Osteocyte (in vitro differentiated cells): ENCODE measurements around the gene GALC. TPM values are rescaled to one million over a fixed set of nuclear protein-coding genes. Genes with fewer than 3 reads are reported as not detected.
"Not testable (repeated sequence)": the region's sequence is repeated elsewhere in the genome, so short reads cannot be mapped to it uniquely, and the experiment has no call there.

ENCODE experiments used
- DNase-seq: peaks from one replicate; pipeline ENCODE4 v3.0.0; 2021; ENCODE audit warnings: mixed read lengths; ENCODE audit not compliant: unreplicated experiment; ENCODE audit errors: extremely low spot score
- H3K27ac Mint-ChIP-seq: one replicate; pipeline ENCODE4 v1.8.0; 2021; ENCODE audit warnings: mild to moderate bottlenecking, mixed read lengths; ENCODE audit not compliant: unreplicated experiment
- H3K27me3 Mint-ChIP-seq: one replicate; pipeline ENCODE4 v1.8.0; 2021; ENCODE audit warnings: mixed read lengths; ENCODE audit not compliant: unreplicated experiment
- H3K36me3 Mint-ChIP-seq: one replicate; pipeline ENCODE4 v1.8.0; 2021; ENCODE audit warnings: mixed read lengths; ENCODE audit not compliant: unreplicated experiment
- H3K4me1 Mint-ChIP-seq: one replicate; pipeline ENCODE4 v1.8.0; 2021; ENCODE audit warnings: mixed read lengths; ENCODE audit not compliant: unreplicated experiment
- H3K4me3 Mint-ChIP-seq: one replicate; pipeline ENCODE4 v1.8.0; 2021; ENCODE audit warnings: mild to moderate bottlenecking, moderate library complexity, mixed read lengths; ENCODE audit not compliant: unreplicated experiment
- H3K9me3 Mint-ChIP-seq: one replicate; pipeline ENCODE4 v1.8.0; 2021; ENCODE audit warnings: mixed read lengths; ENCODE audit not compliant: unreplicated experiment
- total RNA-seq: library from RNA; stranded (reverse); gene quantifications from 2 replicates; pipeline ENCODE4 v1.2.1, GENCODE V29; 2021
- TF ChIP-seq, protein P1 (sequence below): fragments of 200-600 bp; sonication (generic); IDR thresholded peaks from 2 replicates; pipeline ENCODE4 v1.5.0; 2021; ENCODE audit warnings: antibody characterized with exemption, mild to moderate bottlenecking, moderate library complexity

Gene GALC
- total RNA-seq, 1 donor from 2014 or later: 15.8 TPM

DNA sequence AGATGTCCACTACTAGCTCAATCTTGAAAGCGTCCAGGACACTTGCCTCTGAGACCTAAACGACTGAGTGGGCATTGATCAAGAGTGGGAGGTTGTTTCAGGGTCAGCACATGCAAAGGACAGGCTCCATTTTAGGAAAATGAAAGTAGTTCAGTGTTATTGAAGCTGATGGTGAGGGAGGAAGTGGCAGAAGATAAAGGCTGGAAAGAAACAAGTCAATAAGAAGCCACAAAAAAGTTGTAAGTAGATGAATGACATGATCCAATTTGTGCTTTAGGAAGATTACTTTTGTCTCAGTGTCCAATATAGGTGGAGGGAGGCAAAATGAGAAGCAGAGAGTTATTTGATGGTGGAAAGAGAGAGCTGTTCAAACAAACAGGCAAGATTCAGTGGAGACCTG is 33.9 kb upstream of the GALC start:
- Mint-ChIP-seq H3K4me1 (no peaks in the 10 kb centered on the region), H3K9me3 (no peaks in the 10 kb centered on the region), H3K4me3 (no peak overlapping the region), H3K27ac (no peak overlapping the region), H3K27me3 (peaks cover 9% of the 10 kb centered on the region), H3K36me3 (no peaks in the 10 kb centered on the region)
- TF ChIP-seq, protein P1, sequence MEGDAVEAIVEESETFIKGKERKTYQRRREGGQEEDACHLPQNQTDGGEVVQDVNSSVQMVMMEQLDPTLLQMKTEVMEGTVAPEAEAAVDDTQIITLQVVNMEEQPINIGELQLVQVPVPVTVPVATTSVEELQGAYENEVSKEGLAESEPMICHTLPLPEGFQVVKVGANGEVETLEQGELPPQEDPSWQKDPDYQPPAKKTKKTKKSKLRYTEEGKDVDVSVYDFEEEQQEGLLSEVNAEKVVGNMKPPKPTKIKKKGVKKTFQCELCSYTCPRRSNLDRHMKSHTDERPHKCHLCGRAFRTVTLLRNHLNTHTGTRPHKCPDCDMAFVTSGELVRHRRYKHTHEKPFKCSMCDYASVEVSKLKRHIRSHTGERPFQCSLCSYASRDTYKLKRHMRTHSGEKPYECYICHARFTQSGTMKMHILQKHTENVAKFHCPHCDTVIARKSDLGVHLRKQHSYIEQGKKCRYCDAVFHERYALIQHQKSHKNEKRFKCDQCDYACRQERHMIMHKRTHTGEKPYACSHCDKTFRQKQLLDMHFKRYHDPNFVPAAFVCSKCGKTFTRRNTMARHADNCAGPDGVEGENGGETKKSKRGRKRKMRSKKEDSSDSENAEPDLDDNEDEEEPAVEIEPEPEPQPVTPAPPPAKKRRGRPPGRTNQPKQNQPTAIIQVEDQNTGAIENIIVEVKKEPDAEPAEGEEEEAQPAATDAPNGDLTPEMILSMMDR: no peak
- no peak for DNase-seq

DNA sequence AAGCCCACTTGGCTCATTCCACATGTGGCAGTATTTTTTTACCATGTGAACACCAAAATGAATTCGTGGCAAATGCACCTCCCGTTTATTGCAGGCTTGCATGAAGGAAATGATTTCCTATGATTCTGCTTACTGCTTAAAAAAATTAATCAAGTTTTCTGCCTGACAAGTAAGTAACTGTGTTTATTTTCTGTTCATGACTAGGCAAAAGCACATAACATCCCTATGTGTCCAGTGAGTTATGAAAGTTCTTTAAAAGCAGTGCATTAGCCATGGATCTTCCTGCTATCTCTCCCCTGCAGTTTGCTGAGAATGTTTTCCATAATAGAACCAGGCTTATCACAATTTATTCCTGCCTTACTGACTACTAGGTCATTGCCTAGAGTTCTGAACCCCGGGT is 32.3 kb upstream of the GALC start:
- H3K4me1 Mint-ChIP-seq: no peaks in the 10 kb centered on the region
- H3K27ac Mint-ChIP-seq: no peak overlapping the region

GRCh38 chr14:88024252-88025086 is 31.5 kb upstream of the GALC start:
- H3K4me1 Mint-ChIP-seq, DNase-seq, H3K4me3 Mint-ChIP-seq, H3K9me3 Mint-ChIP-seq, H3K27ac Mint-ChIP-seq, H3K36me3 Mint-ChIP-seq: not testable (repeated sequence)
- H3K27me3 Mint-ChIP-seq: peaks cover 16% of the 10 kb centered on the region

More for the DNA sequence above, 32.3 kb upstream of the GALC start:
- H3K36me3 Mint-ChIP-seq: no peaks in the 10 kb centered on the region
- H3K27me3 Mint-ChIP-seq: peaks cover 12% of the 10 kb centered on the region
- DNase-seq: no peak
- H3K9me3 Mint-ChIP-seq: no peaks in the 10 kb centered on the region
- no peak overlapping the region for H3K4me3 Mint-ChIP-seq
- TF ChIP-seq, protein P1: no peak

- Mint-ChIP-seq H3K27ac (no peak overlapping the region), H3K4me1 (no peaks in the 10 kb centered on the region), H3K4me3 (no peak overlapping the region), H3K36me3 (no peaks in the 10 kb centered on the region), H3K9me3 (no peaks in the 10 kb centered on the region), H3K27me3 (peaks cover 17% of the 10 kb centered on the region)
- TF ChIP-seq, protein P1: no peak
- no peak for DNase-seq
These were observed 30.7 kb upstream of the GALC start for GRCh38 chr14:88023658-88024187.

DNA sequence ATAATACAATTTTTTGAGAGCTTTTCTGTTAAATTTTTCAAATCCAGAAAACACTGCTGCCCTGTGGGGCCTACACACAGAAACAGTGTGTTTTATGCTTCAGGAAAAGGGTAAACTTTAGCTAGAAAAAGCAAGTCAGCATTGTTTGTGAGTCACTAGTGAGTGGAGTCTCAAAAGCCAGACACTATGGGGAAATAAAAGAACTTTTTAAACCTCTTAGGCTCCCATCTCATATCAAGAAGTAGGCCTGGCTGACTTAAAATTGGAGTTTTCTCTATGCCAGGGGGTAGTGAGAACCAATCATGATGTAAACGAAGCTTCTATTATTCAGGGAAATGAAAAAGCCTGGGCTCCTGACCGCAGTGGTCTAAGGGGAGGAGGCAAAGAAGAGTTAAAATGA is 24.6 kb upstream of the GALC start:
- TF ChIP-seq, protein P1: no peak
- no peaks in the 10 kb centered on the region for H3K4me1 Mint-ChIP-seq
- H3K27ac Mint-ChIP-seq: no peak overlapping the region
- DNase-seq: no peak
- H3K27me3 Mint-ChIP-seq: peaks cover 15% of the 10 kb centered on the region
- no peaks in the 10 kb centered on the region for H3K36me3 Mint-ChIP-seq
- H3K9me3 Mint-ChIP-seq: no peaks in the 10 kb centered on the region
- no peak overlapping the region for H3K4me3 Mint-ChIP-seq
